NCI-H2107 (cell line): ENCODE measurements around the gene TNIK.
"Not testable (repeated sequence)": the region's sequence is repeated elsewhere in the genome, so short reads cannot be mapped to it uniquely, and the experiment has no call there.

Experiments used
- DNase-seq: peaks from one replicate; lab custom pipeline; 2025; lab: John Stamatoyannopoulos, UW

TNIK gene

DNA sequence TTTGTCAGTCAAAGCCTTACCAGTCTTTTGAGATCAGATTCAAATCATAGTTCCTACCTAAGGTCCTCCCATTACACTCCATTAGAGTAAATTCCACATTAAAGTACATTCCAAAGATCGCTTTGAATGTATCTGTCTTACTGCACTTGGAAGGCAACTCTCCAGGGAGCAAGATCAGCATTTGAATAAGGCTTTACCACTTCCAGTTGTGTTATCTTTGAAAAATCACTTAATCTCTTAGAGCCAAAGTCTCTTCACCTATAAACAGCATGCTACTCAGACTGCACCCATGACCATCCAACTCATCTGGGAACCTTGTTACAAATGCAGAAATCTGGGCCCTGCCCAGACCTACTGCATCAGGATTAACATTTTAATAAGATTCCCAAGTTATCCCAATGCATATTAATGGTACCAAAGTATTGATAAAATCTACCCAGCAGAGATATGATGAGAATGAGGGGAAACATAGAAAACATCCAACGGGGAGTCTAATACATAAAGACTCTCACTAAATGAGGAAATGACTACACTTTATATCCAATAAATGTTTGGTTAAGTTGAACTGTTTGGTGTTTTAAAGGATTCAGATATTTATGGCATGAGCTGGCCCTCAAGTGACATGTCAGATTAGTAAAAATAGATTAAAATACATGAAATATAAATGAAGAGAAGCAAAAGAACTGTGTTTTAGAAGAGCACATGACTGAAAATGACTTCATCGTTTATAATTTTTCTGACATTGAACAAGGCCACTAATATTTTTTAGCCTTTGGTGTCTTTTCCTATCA is 75.9 kb downstream of the TNIK start:
- no peak for DNase-seq

DNA sequence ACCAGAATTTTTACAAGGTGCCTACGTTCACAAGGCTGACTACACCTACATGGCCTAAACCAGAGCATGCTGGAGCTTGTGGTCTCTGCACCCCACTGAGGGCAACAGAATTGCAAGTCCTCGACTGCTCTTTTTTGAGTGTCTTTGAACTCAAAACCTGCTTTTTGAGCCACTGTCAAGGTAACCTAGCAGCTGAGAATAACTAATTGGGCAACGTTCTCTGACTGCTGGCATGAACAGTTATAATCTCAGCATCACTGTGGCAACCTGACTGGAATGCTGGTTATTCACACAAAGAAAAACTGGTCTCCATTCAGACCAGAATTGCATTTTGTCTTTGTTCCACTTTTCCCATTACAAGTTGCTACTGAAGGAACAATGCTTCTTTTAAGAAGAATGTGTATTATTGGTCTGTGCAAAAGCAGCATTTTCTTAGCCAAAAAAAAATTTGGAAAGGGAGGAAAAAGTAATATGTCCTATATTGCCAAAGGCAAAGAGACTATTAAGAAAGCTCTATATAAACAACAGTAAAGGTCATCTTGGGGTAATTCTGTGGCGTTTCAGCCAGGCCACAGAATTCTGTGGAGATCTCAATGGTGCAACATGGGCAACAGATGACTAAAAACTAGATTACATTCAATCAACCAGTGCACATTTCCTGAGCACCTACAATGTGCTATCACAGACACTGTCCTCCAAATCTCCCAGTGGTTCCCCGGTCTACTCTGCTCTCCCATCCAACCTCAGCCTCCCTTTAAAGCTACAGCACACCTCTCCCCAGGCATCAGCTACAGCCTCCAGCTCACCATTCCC is 76.8 kb downstream of the TNIK start:
- DNase-seq, result no peak

DNA sequence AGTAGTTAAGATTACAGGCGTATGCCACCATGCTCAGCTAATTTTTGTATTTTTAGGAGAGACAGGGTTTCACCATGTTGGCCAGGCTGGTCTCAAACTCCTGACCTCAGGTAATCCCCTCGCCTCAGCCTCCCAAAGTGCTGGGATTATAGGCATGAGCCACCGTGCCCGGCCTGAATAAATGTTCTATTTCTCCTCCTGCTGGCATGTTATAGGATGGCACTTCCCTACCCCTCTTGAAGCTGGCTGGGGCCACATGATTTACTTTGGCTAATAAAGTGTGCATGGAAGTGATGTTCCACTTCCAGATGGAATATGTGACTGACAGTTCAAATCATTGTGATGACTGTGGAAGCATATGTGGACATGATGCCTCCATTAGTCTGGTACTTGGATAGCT is 77.9 kb downstream of the TNIK start:
- DNase-seq, result not testable (repeated sequence)

DNA sequence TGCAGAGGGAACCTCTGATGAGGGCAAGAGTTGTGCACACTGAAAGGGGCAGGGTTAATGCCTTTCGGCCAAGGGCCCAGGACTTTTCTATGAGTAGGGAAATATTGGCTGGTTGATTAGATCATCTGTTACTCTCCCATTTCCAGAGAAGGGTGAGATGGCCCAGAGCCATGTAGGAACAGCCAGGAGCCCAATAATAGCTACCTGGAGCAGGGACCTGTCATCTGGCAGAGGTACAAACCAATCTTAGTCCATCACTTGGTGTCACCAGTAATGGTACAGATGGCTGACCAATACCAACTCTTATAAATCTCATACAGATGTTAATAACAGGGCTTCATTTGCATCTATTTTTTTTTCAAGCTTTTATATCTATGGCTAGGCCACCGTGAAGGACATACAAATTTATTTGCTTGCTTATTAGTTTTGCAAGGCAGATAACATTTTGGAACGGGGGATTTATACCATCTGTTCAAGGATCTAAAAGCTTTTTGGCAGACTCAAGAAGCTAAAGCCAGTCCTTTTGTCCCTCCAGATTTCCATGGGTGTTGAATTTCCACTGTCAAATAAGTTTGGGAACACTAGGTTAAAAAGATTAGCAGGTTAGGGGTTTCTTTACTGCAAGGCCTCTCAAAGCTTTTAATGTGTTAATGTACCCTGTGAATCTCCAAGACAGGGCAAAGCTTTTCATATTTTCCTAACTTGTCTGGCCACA is 79.3 kb downstream of the TNIK start:
- DNase-seq, result no peak

DNA sequence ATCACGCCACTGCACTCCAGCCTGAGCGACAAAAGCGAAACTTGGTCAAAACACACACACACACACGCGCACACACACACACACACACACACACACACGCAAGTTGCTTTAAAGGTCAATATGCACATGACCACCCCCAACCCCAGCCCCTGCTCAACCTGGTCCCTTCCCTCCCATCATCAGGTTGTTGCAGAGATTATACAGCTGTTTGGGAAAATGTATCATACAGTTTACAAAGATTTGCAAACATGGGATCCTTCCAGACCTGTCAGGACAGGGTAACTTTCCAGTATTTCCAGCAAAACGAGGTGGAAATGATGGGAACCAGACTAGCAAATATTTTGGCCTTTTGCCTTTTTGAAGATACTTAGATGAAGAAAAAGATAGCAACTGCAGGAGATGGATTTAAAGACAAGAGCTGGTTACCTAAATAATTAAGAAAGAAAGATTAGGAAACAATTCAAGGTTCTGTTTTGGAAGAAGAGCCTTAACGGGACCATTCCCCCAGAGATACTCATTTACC is 80.2 kb downstream of the TNIK start:
- no peak for DNase-seq

DNA sequence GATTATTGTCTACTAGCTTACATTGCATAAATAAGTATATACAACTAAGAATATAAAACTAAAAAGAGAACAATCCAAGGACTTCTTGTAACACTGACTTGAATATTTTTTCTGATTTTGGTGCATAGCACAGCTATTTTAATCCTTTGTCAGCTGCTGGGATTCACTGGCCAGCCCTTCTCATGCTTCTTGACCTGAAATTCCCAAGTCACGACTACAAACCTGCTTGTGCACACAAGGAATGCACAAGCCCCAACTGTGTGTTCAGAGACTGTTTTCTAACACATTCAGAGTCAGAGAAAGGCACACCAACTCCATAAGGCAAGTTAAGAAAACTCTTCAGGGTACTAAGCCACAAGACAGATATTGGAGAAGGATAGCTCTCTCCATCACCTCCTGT is 80.9 kb downstream of the TNIK start:
- no peak for DNase-seq

DNA sequence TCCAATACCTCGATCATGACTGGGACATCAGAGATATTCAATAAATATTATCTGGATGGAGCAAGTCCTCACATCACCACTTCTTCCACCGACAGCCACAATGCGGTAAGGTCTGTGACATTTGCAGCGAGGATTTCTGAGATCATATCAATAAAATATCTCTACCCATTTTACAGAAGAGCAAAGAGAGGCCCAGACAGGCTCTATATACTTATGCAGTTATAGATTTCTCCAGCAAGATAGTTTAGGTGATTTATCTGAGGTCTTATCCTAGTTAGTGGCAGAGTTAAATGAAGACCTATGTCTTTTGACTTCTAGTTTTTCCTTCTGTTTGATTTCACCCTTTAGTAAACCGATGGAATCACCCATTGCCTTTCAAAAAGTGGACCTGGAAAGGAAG is 81.6 kb downstream of the TNIK start:
- no peak for DNase-seq

DNA sequence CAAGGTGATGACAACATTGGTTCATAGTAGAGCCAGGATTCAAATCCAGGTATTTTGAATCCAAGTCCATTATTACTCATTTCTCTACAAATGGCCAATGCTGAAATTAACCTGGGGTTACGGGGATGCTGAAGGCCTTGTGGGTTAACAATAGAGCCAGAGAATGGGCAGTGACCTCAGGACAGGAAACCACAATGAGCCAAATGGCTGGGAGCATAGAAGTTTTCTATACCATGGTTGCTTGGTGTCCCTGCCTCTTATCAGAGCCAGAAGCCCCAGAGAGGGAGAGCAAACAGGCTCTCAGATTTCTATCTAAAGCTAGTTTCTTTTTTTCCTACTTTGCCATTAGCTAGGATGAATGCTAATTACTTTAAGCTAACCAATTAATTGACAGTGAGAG is 82.3 kb downstream of the TNIK start:
- no peak for DNase-seq

DNA sequence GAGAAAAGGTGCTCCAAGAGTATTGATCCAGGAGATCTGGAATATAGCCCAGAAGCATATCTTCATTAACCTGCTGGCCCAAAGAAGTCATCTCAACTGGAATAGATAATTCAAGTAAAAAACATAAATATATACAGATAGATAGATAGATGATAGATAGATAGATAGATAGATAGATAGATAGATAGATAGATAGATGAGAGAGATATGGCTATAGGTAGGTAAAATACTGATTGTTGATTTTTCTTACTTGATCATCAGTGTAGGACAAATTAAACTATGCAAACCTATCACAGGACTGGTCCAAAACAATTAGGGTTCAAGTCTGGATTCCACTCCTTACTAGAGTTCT is 83.6 kb downstream of the TNIK start:
- DNase-seq, result no peak

DNA sequence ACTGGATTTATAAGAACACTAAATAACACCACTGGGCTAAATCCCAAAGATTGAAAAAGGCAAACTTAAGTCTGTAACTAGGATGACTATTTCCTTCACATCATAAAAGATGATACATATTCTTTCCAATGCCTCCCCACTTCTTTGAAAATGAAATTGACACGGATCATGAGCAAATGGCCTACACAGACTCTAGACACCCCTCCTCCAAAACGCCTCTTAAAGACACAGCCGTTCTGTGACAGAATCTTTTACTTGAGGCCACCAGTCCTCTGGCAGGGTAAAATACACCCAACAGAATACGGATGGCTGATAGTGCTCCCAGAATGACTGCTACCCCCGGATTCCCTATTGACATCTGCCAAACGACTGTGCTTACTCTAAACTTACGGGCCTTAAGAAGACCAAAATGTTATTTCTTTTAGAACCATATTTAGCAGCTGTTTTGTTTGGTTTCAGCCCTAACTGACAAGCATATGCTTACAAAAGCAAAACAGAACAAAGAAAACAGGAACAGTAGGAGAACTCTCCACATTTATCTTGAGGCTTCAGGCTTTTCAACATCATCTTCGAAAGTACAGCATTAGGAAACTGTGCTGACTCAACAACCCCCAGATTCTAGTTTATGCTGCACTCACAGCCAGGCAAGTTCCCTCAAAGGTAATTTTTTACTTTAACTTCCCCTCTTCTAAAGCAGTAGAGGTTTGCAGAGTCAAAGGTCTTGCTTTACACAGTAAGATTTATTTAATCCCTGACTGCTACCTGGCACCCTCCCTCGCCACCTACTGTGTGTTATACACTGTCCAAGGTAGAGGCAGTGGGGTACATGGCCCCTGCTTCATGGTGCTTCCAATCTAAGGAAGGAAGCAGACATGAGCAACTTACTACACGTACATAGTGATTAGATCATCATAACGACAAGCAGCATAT is 84.3 kb downstream of the TNIK start:
- DNase-seq, result no peak

DNA sequence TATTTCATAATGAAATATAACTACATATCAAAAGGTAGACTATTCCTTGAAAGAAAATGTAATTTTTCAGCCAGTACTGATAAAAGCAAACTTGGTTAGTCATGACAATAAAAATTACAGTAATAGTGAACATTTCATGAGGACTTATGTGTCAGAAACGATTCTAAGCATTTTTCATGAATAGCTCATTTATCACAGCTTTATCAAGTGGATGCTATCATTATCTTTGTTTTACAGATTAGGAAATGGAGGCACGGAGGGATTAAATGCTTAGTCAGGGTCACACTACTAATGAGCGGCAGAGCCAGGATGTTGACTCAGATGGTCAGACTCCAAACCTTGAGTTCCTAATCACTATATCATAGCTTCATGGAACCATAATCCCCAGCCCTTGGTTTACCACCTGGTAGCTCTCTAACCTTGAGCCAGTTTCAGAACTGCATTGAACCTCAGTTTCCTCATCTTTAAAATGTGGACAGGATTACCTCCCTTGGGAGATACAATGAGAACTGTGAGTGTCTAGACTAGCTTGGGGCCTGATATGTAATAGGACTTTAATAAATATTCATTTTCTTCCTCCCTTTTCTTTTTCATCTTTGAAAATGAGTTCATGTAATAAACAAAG is 85.4 kb downstream of the TNIK start:
- DNase-seq, result no peak

DNA sequence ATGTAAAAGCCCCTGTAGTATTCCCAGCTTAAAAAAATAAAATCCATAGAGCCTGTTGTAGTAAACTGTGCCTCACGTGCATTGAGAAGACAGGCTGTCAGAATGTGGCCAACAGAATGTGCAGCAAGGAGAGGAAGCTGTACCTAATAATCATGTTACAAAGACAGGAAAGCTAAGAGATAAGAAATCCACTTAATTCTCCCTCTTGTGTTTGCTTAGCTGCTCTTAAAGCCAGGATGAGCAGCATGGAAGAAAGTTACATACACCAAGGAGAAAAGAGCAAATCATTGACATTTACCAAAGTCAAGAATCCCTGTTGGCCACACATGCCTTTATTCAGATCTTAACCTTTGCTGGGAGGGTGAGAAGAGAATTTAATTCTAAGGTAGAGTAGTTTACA is 85.9 kb downstream of the TNIK start:
- no peak for DNase-seq

DNA sequence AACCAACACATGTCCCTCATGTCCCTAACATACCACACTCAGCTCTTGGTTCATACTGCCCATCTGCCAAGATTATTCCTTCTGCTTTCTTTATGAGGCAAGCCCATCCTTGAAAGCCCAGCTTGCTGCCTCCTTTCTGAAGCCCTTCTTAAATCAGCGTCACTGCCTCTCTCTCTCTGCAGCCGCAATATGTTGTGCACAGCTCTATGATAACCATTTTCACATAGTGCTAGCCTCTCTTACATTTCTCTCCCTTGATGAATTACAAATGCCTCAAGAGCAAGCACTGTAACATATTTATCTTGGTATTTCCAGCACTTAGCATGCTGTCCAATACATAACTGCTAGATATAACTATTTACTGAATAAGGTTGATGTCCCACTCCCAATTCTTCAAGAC is 86.5 kb downstream of the TNIK start:
- DNase-seq, result no peak

DNA sequence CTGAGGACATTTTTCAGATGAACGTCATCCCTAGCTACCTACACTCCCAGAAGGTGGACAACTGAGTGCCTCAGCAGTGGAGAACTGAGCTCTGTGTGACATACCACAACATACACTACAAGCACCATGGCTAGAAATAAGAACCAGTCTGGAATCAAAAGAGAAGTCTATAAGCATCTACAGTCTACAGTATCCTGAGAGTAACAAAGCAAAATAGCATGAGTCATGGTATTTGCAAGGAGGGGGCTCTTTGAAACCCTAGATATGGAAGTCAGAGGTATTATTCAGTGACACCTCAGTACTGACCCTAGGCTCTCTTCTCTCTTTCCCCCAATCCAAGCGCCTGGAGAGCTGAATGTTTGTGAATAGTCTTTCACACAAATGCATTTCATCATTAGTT is 87.5 kb downstream of the TNIK start:
- DNase-seq, result no peak

DNA sequence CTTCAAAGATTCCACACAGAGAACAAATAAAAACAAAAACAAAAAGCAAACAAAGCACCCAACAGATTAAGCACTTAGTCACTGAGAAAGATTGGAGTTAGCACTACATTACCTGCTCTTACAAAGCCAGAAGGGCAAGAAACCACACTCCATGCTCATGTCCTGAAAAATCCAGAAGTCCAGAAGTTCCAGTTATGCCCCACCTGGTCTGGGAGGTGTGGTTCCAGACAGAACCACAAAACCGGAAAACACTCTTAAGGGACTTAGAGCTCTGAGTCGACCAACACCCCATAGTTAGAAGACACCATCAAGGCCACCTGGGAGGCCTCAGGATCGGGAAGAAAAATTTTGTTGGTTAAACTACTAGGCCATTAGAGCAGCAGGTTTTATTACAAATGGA is 88.9 kb downstream of the TNIK start:
- no peak for DNase-seq

DNA sequence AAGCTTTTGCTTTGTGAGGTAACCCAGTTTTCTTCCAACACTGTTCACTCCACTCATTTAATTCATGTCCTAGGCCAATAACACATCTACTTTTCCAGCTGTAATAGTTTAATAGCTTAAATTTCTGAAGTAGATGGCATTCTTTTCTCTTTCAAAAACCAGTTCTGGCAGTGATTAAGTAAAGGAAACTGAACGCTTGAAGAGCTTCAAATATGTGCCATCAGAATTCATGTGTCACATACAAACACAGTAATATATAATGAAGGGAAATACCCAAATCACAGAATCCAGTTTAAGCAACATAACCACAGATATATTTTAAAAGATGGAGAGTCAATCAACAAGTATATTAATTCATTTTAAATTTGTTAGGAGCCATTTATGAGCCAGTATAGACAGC is 91.0 kb downstream of the TNIK start:
- no peak for DNase-seq

DNA sequence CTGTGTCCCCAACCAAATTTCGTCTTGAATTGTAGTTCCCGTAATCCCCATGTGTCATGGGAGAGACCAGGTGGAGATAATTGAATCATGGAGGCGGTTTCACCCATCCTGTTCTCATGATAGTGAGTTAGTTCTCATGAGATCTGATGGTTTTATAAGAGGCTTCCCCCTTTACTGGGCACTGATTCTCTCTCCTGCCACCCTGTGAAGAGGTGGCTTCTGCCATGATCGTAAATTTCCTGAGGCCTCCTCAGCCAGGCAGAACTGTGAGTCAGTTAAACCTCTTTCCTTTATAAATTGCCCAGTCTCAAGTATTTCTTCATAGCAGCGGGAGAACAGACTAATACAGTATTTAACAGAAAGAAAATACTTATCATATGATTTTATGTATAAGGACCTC is 93.5 kb downstream of the TNIK start:
- not testable (repeated sequence) for DNase-seq

DNA sequence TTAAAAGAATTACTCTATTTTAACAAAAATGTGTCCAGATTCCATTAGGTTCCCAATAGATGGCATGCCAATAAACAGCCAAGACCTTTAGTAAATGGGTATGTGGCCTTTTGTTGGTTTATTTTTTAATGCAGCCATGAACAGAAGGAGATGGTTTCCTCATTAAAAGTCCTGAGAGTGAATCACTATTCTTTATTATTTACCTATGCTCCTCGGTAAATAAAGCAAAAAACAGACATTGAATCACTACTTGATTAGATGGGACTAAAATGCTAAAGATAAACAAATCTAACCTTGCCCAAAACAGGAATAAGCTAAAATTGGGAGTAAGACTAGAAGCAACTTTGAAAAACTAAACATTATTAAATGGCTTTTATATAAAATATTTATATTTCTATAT is 94.2 kb downstream of the TNIK start:
- DNase-seq, result no peak

DNA sequence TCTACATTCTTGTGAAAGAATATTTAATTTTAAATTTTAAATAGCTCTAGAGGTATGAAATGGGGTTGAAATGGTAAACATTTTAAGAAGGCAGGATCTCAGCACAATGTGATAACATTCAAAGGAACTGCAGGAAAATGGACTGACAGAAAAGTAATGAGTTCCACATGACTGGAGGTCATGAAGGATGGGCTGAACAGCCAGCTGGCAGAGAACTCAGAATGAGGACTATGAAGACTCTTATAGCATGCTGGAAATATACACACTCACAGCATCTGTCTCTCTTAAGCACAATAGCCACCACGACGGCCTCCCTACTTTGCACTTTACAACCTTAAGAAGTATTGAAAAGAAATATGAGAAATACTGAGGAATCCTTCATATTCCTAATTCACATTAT is 94.7 kb downstream of the TNIK start:
- no peak for DNase-seq

DNA sequence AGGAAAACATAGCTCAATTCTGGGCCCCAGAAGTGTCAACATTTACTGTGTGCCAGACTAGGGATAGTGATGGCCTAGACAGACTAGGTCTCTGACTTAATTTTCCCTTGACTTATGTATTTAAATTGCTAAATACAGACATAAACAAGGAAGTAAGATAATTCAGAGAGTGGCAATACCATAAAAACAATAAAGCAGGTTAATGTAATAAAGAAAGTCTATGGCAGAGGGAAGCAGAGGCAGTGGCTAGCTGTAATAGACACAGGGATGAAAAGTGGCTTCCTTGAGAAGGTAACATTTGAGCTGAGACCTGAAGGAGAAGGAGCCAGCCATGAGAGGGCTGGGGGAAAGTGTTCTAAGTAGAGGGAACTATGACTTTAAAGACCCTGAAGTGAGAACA is 95.7 kb downstream of the TNIK start:
- DNase-seq, result no peak

DNA sequence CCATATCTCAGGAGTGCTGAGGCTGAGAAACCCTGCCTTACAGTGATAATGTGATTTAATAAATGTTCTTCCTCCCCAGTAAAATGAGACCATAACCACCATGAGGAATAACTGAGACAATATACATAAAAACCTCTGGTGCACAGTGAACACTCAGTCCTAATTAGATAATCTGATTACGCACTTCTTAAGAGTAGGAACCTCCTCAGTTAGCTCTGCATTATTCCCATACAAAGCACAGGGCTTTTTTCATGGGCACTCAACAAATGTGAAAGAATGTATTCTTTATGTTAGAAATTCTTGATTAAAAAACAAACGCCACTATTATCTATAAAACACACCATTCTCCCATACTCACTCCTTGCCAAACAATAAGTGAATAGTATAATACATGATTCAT is 97.0 kb downstream of the TNIK start:
- DNase-seq, result no peak
